K562 treated with DMSO at 1 percent for 24 hours (cell line): Measurements from ENCODE around the gene COL16A1. TPM values are rescaled to one million over a fixed set of nuclear protein-coding genes. Genes with fewer than 3 reads are reported as not detected.

ENCODE experiments used
- total RNA-seq: library from RNA; unstranded; fragments of 300-600 nt; gene quantifications from 2 replicates; pipeline ENCODE4 v1.2.3, GENCODE V29; 2022; ENCODE audit warnings: low read depth; ENCODE audit not compliant: insufficient read depth

The COL16A1 gene
- total RNA-seq, result 0.20 and 0.28 TPM in 2 replicates

DNA sequence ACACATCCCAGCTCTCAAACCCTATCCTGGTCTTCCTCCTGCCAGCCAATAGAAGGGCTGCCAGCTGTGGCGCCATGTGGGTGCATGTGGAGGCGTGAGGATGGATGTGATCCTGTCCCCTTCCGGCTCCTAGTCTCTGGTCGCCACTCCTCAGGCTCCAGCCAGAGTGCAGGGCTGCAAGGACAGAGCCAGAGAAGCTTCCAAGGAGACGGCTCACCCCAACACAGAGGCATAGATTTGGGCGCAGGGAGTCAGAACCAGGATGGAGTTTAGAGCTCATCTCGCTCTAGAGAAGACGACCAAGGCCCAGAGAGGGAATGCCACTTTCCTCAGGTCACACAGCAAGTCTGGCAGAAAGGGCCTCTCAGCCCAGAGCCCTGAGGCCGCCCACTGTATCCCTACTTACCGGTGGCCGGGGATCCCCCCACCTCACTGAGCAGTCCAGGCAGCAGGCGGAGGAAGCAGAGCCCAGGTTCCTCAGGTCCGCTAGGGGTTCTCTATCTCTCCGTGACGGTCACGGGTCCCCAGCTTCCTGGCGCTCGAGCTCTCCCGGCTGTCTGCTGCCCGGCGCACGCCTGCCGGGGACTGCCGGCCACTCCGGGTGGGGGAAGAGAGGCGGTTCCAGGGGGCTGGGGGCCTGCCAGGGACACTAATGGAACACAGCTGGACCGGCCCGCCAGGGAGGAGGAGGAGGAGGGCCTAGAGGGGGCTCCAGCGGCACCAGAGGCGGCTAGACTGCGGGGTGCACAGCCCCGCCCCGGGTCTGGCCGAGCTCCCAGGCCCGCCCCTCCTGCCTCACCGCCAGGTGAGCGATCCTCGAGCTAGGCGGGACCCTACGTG, at the start of gene COL16A1:
Gene COL16A1, minus strand, starts transcription at position 587 of the 840 bp plus-strand sequence. CDS start 1,824 bp downstream, outside the sequence.

GRCh38 chr1:31644560-31645273, 59.1 kb downstream of the COL16A1 start, which contains the start of gene PEF1:
Gene PEF1, minus strand, starts transcription at chr1:31644876. Its CDS starts 12 bp downstream, at chr1:31644864.

GRCh38 chr1:31617218-31617915, 86.5 kb downstream of the COL16A1 start, which contains the start of gene HCRTR1:
Gene HCRTR1, plus strand, starts transcription at chr1:31617689. Its CDS starts 1,504 bp downstream, at chr1:31619193.

Other genes with a start within 250 kb of the COL16A1 start
- gene TINAGL1, start 127.5 kb downstream of the COL16A1 start, total RNA-seq, result 1.8 and 2.0 TPM in 2 replicates
- not detected in 2 replicates for gene HCRTR1, start 86.3 kb downstream of the COL16A1 start, total RNA-seq
- 49.1 and 49.2 TPM in 2 replicates for gene PEF1, start 59.1 kb downstream of the COL16A1 start, total RNA-seq
- gene ADGRB2, start 60.3 kb upstream of the COL16A1 start, total RNA-seq, result 1.9 TPM in 2 replicates
- gene SPOCD1, start 112.0 kb upstream of the COL16A1 start, total RNA-seq, result 0.46 and 1.2 TPM in 2 replicates
- gene PTP4A2, start 234.4 kb upstream of the COL16A1 start, total RNA-seq, result 143 and 164 TPM in 2 replicates